Nephron (organoid): ENCODE data around the gene SLC25A13.

Experiments used
- H3K27ac Mint-ChIP-seq, 3 experiments: 2 replicates each; pipeline ENCODE4 v1.8.0; 2020; ENCODE audit warnings: mixed read lengths in 3 of 3, mild to moderate bottlenecking in 2 of 3, moderate library complexity in 1 of 3
- H3K27me3 Mint-ChIP-seq: 2 replicates; pipeline ENCODE4 v1.8.0; 2021; ENCODE audit warnings: low read depth, mild to moderate bottlenecking, moderate library complexity, mixed read lengths
- H3K36me3 Mint-ChIP-seq: 2 replicates; pipeline ENCODE4 v1.8.0; 2020; ENCODE audit warnings: low read depth, mixed read lengths
- H3K4me1 Mint-ChIP-seq: 2 replicates; pipeline ENCODE4 v1.8.0; 2020; ENCODE audit warnings: mixed read lengths
- H3K4me3 Mint-ChIP-seq, 3 experiments: 2 replicates each; pipeline ENCODE4 v1.8.0; 2020; ENCODE audit warnings: mild to moderate bottlenecking in 3 of 3, mixed read lengths in 3 of 3, moderate library complexity in 2 of 3
- H3K9me3 Mint-ChIP-seq: 2 replicates; pipeline ENCODE4 v1.8.0; 2020; ENCODE audit warnings: mixed read lengths
- TF ChIP-seq, protein P1 (sequence below), 3 experiments: fragments of 200-600 bp; sonication (generic); IDR thresholded peaks; one replicate each; pipeline ENCODE4 v1.5.0; 2021; ENCODE audit warnings: antibody characterized with exemption in 3 of 3; ENCODE audit not compliant: unreplicated experiment in 3 of 3

The SLC25A13 gene

DNA sequence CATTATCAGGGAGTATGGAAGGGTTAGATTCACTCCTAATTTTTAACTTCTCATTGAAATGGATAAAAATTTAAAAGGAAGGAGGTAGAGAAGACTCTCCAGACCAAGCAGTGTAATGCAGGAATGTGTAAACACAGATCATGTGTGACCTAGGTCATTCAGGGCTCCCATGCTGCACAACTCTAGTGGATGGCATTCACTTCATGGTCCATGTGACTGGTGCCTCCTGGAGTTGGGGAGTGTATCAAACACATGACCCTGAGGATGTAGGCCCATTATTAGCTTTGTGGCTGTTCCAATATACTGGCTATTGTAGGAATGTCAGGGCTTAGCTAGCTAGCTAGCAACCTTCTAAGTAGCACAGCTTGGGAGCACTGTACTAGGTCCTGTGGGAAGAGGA, 109.9 kb downstream of the SLC25A13 start:
- H3K9me3 Mint-ChIP-seq: no peaks in the 10 kb centered on the region

DNA sequence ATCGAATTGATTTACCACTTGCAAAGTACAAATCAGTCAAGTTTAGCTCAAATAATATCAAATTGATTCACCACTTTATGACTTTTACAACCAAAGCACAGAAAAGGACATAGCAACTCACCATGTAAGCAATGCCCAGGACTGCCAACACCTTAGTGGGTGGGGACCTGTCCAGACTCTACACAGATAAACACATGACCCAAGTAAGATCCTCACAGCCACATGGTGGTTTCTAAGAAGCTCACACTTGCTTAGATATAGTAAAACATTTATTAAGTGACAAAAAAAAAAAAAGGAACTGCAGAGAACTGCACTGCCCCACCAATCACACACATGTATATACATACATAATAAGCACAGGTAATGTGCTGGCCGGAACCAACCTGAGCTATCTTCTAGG, 116.2 kb downstream of the SLC25A13 start:
- TF ChIP-seq, protein P1, sequence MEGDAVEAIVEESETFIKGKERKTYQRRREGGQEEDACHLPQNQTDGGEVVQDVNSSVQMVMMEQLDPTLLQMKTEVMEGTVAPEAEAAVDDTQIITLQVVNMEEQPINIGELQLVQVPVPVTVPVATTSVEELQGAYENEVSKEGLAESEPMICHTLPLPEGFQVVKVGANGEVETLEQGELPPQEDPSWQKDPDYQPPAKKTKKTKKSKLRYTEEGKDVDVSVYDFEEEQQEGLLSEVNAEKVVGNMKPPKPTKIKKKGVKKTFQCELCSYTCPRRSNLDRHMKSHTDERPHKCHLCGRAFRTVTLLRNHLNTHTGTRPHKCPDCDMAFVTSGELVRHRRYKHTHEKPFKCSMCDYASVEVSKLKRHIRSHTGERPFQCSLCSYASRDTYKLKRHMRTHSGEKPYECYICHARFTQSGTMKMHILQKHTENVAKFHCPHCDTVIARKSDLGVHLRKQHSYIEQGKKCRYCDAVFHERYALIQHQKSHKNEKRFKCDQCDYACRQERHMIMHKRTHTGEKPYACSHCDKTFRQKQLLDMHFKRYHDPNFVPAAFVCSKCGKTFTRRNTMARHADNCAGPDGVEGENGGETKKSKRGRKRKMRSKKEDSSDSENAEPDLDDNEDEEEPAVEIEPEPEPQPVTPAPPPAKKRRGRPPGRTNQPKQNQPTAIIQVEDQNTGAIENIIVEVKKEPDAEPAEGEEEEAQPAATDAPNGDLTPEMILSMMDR (IDR thresholded peaks at IDR 0.05; ENCODE audit: unreplicated experiment in 3 of 3): no peak
- Mint-ChIP-seq H3K27ac (no peak overlapping the region), H3K4me1 (peaks cover 18% of the 10 kb centered on the region), H3K27me3 (no peaks in the 10 kb centered on the region), H3K9me3 (no peaks in the 10 kb centered on the region), H3K4me3 (no peak overlapping the region), H3K36me3 (peaks cover 9% of the 10 kb centered on the region)

More for the DNA sequence above, 109.9 kb downstream of the SLC25A13 start:
- Mint-ChIP-seq H3K27ac (no peak overlapping the region), H3K4me3 (no peak overlapping the region), H3K36me3 (peaks cover 12% of the 10 kb centered on the region), H3K27me3 (no peaks in the 10 kb centered on the region), H3K4me1 (no peaks in the 10 kb centered on the region)
- TF ChIP-seq, protein P1 (IDR thresholded peaks at IDR 0.05; ENCODE audit: unreplicated experiment in 3 of 3): no peak

DNA sequence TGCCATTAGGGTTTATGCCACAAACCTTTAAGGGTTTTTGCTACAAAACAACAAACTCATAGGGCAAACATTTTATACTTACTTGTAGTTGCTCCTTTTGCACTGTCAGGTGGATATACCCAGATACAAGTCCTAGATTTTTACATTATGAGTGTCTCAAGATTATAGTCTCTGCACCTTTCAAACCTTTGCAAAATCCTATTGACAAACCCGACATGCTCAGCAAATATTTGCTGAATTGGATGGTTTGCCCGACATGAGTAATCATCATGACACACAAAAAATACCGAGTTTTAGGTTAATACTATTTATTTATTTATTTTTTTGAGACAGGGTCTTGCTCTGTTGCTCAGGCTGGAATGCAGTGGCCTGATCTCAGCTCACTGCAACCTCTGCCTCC, 117.3 kb downstream of the SLC25A13 start:
- Mint-ChIP-seq H3K9me3 (no peaks in the 10 kb centered on the region), H3K36me3 (peaks cover 9% of the 10 kb centered on the region), H3K4me3 (no peak overlapping the region), H3K27me3 (no peaks in the 10 kb centered on the region), H3K27ac (no peak overlapping the region), H3K4me1 (peaks cover 22% of the 10 kb centered on the region)
- TF ChIP-seq, protein P1 (IDR thresholded peaks at IDR 0.05; ENCODE audit: unreplicated experiment in 3 of 3): no peak

- TF ChIP-seq, protein P1 (IDR thresholded peaks at IDR 0.05; ENCODE audit: unreplicated experiment in 3 of 3): no peak
- Mint-ChIP-seq H3K9me3 (no peaks in the 10 kb centered on the region), H3K27me3 (no peaks in the 10 kb centered on the region), H3K36me3 (peaks cover 9% of the 10 kb centered on the region), H3K27ac (no peak overlapping the region), H3K4me1 (peaks cover 22% of the 10 kb centered on the region), H3K4me3 (no peak overlapping the region)
These were observed 118.1 kb downstream of the SLC25A13 start for GRCh38 chr7:96203786-96204185.

DNA sequence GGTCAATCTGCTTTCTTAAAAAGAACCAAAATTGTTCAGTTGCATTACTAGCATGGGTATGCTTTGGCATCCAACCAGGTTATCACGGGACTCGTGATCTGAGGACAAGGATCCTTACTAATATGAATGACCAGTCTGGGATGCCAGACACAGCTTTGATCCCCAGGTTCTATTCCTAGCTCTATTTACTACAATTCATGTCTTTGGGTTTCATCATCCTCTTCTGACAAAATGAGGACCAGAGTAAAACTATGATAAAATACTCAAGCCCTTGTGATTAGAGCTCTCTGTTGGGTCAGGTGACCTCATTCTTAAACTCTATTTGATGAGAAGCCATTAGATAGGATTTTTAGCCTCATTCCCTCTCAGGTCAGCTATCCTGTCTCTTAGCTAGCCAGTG, 119.8 kb downstream of the SLC25A13 start:
- H3K4me1 Mint-ChIP-seq: peaks cover 22% of the 10 kb centered on the region
- no peaks in the 10 kb centered on the region for H3K27me3 Mint-ChIP-seq
- H3K4me3 Mint-ChIP-seq: no peak overlapping the region
- H3K36me3 Mint-ChIP-seq: peaks cover 6% of the 10 kb centered on the region
- TF ChIP-seq, protein P1 (IDR thresholded peaks at IDR 0.05; ENCODE audit: unreplicated experiment in 3 of 3): no peak
- H3K9me3 Mint-ChIP-seq: no peaks in the 10 kb centered on the region
- no peak overlapping the region for H3K27ac Mint-ChIP-seq

DNA sequence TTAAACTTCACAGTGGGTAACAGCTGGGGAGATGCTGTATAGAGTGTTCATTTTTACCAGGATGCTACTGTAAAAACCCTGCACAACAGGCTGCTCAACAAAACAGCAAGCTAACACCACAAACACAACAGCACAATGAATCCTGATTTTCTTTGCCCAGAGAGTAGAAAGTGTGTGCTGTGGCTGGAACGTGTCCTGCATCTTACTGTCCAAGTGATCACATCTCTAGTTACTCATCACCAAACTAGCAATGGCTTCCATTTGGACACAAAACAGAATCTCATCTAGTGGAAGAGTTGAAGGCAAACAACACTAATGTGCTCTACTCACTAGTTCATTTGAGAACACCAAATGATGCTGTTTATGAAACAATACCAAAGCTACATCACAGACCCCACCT, 121.2 kb downstream of the SLC25A13 start:
- Mint-ChIP-seq H3K27me3 (no peaks in the 10 kb centered on the region), H3K4me1 (peaks cover 22% of the 10 kb centered on the region), H3K9me3 (no peaks in the 10 kb centered on the region), H3K27ac (no peak overlapping the region), H3K36me3 (peaks cover 7% of the 10 kb centered on the region), H3K4me3 (no peak overlapping the region)
- TF ChIP-seq, protein P1 (IDR thresholded peaks at IDR 0.05; ENCODE audit: unreplicated experiment in 3 of 3): no peak
